Skeletal muscle tissue (tissue), 4 donors: Measurements from ENCODE around the gene BACH2. TPM values are rescaled to one million over a fixed set of nuclear protein-coding genes. Genes with fewer than 3 reads are reported as not detected.

Experiments used
- H3K27ac ChIP-seq: one replicate; pipeline ENCODE4 v1.7.0; 2013; ENCODE audit warnings: mild to moderate bottlenecking, low read depth, low read length, inconsistent platforms
- H3K27me3 ChIP-seq, 3 donors: one replicate each; pipeline ENCODE4 v1.7.0; 2013; ENCODE audit warnings: low read length in 3 of 3; ENCODE audit not compliant: control insufficient read depth in 3 of 3, insufficient read depth in 3 of 3
- H3K36me3 ChIP-seq, 3 donors: one replicate each; pipeline ENCODE4 v1.7.0; 2013; ENCODE audit warnings: low read length in 3 of 3; ENCODE audit not compliant: control insufficient read depth in 3 of 3, insufficient read depth in 3 of 3
- H3K4me1 ChIP-seq, 3 donors: one replicate each; pipeline ENCODE4 v1.7.0; 2013; ENCODE audit warnings: low read length in 3 of 3, mild to moderate bottlenecking in 3 of 3; ENCODE audit not compliant: control insufficient read depth in 3 of 3, insufficient read depth in 3 of 3
- H3K4me3 ChIP-seq, 3 donors: one replicate each; pipeline ENCODE4 v1.7.0; 2013; ENCODE audit warnings: low read length in 3 of 3
- H3K9ac ChIP-seq, 3 donors: one replicate each; pipeline ENCODE4 v1.7.0; 2013; ENCODE audit warnings: low read length in 3 of 3, mild to moderate bottlenecking in 3 of 3, moderate library complexity in 2 of 3, low read depth in 1 of 3
- H3K9me3 ChIP-seq, 3 donors: one replicate each; pipeline ENCODE4 v1.7.0; 2013; ENCODE audit warnings: low read length in 3 of 3; ENCODE audit not compliant: control insufficient read depth in 3 of 3
- total RNA-seq: library from RNA; depleted of rRNA; stranded (reverse); fragments of >200 nt; gene quantifications from one replicate; pipeline ENCODE4 v1.2.3, GENCODE V29; 2014
- donor health status: Osteomylitis.

BACH2 gene
- total RNA-seq, 1 donor from 2014 or later, result 3.7 TPM

DNA sequence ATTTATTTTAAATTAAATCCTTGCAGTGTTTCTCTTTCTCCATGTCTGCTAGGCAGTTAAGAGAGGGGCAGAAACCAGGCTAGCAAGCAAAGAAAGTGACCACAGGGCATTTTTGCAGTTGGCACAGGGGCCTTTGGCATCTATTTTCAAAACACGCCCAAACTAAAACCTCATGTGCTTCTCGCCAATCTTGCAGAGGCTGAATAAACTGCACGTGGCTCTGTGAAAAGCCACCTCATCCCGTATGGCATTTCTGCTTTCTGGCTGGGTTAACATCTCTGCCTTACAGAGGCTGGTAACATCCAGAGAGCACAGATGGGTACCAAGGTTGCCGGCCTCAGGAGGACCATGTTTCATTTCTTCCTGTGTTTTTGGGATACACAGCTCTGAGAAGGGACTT is 347.8 kb downstream of the BACH2 start:
- H3K36me3 ChIP-seq, result peaks cover 18 to 27% (median 19%) of the 10 kb centered on the region in 3 donors
- H3K27me3 ChIP-seq, result no peaks in the 10 kb centered on the region
- H3K9ac ChIP-seq, result no peak overlapping the region
- no peaks in the 10 kb centered on the region for H3K4me1 ChIP-seq
- no peaks in the 10 kb centered on the region for H3K9me3 ChIP-seq
- H3K4me3 ChIP-seq, result no peak overlapping the region
- H3K27ac ChIP-seq, result no peak overlapping the region

DNA sequence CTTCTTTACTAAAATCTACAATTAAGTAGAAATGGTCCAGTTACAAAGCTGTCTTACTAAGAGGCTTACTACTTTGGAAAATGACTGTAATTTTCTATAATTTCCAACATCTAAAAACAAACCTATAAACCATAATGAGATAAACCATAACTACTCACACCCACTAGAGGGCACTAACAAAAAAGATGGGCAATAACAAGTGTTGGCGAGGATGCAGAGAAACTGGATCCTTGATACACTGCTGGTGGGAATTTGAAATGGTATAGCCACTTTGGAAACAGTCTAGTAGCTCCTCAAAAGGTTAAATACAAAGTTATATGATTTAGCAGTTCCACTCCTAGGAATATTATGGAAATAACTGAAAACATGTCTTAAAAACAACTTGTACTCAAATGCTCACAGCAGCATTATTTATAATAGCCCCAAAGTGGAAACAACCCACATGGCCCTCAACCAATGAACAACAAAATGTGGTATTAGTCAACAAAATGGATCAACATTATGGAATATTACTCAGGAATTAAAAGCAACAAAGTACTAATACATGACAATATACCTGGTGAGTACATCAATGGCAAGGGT is 351.7 kb downstream of the BACH2 start:
- no peak overlapping the region for H3K27ac ChIP-seq
- peaks cover 3 to 13% (median 4%) of the 10 kb centered on the region in 3 donors for H3K36me3 ChIP-seq
- H3K4me1 ChIP-seq, result peaks cover 9 to 16% (median 15%) of the 10 kb centered on the region in 3 donors
- H3K9me3 ChIP-seq, result no peaks in the 10 kb centered on the region
- H3K4me3 ChIP-seq, result no peak overlapping the region
- H3K9ac ChIP-seq, result no peak overlapping the region
- no peaks in the 10 kb centered on the region for H3K27me3 ChIP-seq

- H3K9ac ChIP-seq, result no peak overlapping the region
- no peaks in the 10 kb centered on the region for H3K27me3 ChIP-seq
- peaks cover 0 to 6% (median 0%) of the 10 kb centered on the region in 3 donors for H3K36me3 ChIP-seq
- H3K4me3 ChIP-seq, result no peak overlapping the region
- H3K27ac ChIP-seq, result no peak overlapping the region
- H3K9me3 ChIP-seq, result no peaks in the 10 kb centered on the region
- peaks cover 9 to 16% (median 15%) of the 10 kb centered on the region in 3 donors for H3K4me1 ChIP-seq
Measured at GRCh38 chr6:89944181-89944755, 352.4 kb downstream of the BACH2 start.

GRCh38 chr6:89942601-89943000 is 354.0 kb downstream of the BACH2 start:
- no peaks in the 10 kb centered on the region for H3K27me3 ChIP-seq
- no peaks in the 10 kb centered on the region for H3K9me3 ChIP-seq
- peaks cover 0 to 6% (median 3%) of the 10 kb centered on the region in 3 donors for H3K36me3 ChIP-seq
- H3K4me1 ChIP-seq, result peaks cover 9 to 16% (median 15%) of the 10 kb centered on the region in 3 donors
- H3K27ac ChIP-seq, result no peak overlapping the region
- no peak overlapping the region for H3K4me3 ChIP-seq
- no peak overlapping the region for H3K9ac ChIP-seq

DNA sequence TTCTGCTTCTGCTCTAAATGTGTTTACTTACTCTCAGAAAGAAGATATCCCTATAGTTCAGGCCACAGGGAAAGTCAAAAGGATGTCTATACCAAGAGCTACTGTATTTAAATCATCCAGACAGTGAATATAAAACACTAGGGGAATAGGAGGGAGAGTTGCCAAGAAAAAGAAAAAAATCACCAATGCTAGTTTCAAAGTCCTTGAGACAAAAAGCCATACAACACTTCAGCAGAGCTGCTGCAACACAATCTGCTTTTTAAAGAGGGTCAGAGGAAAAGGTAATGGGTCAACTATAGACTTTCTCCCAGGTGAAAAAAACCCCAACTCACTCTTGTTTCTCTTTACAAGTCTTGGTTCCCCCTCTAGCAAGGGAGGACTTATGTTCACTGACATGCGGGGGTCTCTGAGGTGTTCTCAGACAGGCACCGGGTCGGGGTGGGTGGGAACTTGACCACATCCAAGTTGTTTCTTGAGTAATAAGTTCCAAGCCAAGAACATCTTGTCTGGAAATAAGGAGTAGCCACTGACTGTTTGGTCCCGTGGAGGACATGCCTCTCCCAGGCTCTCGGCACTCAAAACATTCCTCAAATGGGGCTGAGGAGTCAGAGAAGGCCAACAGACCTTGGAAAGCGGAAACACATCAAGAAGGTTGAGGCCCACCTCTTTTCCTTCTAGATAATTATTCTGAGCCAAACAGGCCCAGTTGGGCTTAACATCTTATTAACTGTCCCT is 354.7 kb downstream of the BACH2 start:
- peak overlapping the region; percentile 29 for H3K27ac ChIP-seq
- H3K4me1 ChIP-seq, result peaks cover 9 to 16% (median 15%) of the 10 kb centered on the region in 3 donors
- no peaks in the 10 kb centered on the region for H3K9me3 ChIP-seq
- H3K36me3 ChIP-seq, result peaks cover 0 to 9% (median 3%) of the 10 kb centered on the region in 3 donors
- no peaks in the 10 kb centered on the region for H3K27me3 ChIP-seq
- no peak overlapping the region for H3K4me3 ChIP-seq
- peak overlapping the region in 1 of 3 donors; percentile 47 for H3K9ac ChIP-seq

DNA sequence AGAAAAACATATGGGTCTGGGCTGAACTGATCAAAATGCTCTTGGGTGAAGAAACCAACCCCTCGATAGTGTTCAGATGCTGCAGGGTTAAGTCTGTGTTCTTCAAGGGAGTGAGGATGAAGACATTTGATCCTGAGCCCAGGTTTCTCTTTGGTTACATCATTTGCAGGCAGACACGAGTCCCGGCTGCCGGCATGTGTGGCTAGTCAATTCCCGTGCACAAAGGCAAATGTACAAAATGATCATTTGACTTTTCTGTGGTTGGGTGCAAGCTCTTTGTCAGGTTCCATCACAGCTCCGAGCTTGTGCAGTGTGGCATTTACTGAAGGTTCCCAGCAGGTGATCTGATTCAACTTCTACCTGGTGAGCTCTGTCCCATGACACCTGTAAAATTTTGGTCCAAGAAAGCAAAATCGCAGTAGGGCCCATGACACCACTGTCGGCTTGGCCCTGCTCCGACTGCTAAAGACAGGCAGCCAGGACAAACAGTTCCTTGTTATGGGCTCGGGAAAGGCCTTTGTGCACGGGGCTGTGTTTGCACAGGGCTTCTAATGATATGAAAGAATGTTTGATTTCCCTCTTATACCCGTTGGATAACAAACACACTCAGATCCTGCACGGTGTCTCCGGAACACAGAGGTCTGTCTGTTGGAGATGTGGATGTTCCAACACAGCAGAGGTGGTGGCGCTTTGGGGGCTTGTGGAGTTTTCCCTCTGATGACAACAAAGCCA is 355.4 kb downstream of the BACH2 start:
- Histone ChIP-seq H3K4me3 (no peak overlapping the region), H3K9me3 (no peaks in the 10 kb centered on the region), H3K4me1 (peaks cover 9 to 16% (median 15%) of the 10 kb centered on the region in 3 donors), H3K27me3 (no peaks in the 10 kb centered on the region), H3K36me3 (peaks cover 0 to 9% (median 6%) of the 10 kb centered on the region in 3 donors), H3K27ac (peak overlapping the region; percentile 29), H3K9ac (peak overlapping the region in 2 of 3 donors; percentile 2 to 47)

DNA sequence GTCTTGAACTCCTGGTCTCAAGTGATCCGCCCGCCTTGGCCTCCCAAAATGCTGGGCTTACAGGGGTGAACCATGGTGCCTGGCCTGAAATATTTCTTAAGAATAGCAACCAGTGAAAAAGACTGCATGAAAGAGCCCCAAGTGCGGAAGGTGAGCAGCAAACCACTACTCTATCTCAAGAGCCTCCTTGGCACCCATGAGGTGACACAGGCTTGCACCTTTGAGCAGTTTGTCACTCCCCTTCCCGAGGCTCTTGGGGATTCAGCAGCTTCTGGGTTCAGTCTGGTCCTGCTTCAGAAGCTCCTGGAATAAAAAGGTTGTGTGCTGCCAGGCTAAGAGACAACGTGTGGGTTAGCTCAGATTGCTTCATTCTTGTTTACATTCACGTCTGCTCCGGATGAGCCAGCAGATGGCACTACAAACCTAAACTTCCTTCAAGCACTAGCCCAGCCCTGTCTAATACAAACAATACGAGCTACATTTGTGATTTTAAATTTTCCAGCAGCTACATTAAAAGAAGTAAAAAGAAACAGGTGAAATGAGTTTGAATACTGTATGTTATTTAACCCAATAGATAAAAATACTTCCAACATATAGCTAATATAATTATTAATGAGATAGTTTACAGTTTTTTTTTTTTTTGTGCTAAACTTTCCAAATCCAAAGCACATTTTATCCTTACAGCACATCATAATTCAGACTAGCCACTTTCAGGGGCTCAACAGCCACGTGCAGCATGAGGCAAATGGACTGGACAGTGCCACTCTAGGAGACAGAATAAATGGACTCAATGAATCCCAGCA is 356.2 kb downstream of the BACH2 start:
- H3K4me3 ChIP-seq, result no peak overlapping the region
- peaks cover under 1 to 10% (median 8%) of the 10 kb centered on the region in 3 donors for H3K36me3 ChIP-seq
- H3K9me3 ChIP-seq, result no peaks in the 10 kb centered on the region
- peak overlapping the region in 1 of 3 donors; percentile 2 for H3K9ac ChIP-seq
- H3K4me1 ChIP-seq, result peaks cover 9 to 16% (median 15%) of the 10 kb centered on the region in 3 donors
- H3K27me3 ChIP-seq, result no peaks in the 10 kb centered on the region
- no peak overlapping the region for H3K27ac ChIP-seq

DNA sequence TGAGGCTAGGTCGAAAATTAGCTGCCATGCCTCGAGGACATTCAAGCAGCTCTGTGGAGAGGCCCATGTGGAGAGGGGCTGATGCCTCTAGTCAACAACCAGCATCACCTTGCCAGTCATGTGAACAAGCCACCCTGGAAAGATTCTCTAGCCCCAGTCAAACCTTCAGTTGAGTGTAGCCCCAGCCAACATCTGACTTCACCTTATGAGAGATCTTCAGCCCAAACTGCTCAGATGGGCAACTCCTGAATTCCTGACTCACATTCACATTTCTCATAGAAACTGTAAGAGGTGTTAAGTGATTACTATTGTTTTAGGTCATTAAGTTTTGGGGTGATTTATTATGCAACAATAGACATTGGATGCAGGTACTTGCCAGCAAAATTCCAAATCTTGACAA is 357.5 kb downstream of the BACH2 start:
- Histone ChIP-seq H3K36me3 (peaks cover 4 to 14% (median 11%) of the 10 kb centered on the region in 3 donors), H3K4me3 (no peak overlapping the region), H3K4me1 (peaks cover 9 to 16% (median 15%) of the 10 kb centered on the region in 3 donors), H3K27me3 (no peaks in the 10 kb centered on the region), H3K27ac (no peak overlapping the region), H3K9me3 (no peaks in the 10 kb centered on the region), H3K9ac (no peak overlapping the region)

DNA sequence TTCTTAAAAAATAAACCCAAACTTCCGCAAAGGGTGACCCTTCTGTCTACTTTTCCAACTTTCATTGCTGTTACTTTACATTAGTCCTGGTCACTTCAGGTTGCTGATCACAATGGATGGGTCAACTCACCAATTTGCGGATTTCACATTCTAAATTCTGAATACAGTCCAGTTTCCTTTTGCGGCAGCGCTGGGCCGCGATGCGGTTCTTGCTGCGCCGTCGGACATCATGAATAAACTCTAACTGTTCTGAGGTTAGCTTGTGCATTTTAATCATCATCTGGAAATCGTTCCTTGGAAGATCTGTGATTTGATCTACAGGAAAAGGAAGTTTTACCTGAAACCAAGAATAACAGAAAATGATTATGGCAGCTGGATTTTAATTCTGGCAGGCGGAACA is 358.6 kb downstream of the BACH2 start:
- no peaks in the 10 kb centered on the region for H3K27me3 ChIP-seq
- H3K9me3 ChIP-seq, result no peaks in the 10 kb centered on the region
- H3K4me3 ChIP-seq, result no peak overlapping the region
- H3K27ac ChIP-seq, result no peak overlapping the region
- peaks cover 4 to 14% (median 11%) of the 10 kb centered on the region in 3 donors for H3K36me3 ChIP-seq
- no peak overlapping the region for H3K9ac ChIP-seq
- peaks cover 9 to 15% (median 15%) of the 10 kb centered on the region in 3 donors for H3K4me1 ChIP-seq
